ENCODE results near the gene TPR.

DNA sequence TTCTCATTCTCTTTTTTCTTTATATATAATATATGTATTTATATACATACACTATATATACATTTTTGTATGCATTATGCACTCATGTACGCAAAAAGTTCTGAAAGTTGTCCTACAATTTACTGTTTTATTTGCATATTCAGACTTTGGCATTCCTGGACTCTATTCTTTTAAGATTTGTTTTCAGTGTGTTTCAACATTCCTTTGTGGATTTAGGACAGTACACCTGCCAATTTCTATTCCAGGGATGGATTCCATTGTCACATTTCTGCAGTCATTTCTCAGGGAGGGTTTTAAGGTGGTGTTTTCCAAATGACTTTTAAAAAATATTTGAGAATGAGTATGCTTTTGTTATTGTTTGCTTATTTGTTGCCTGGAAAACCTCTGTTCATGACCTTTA is 76.2 kb downstream of the TPR start:
- no peak for TF ChIP-seq EZH2 (IDR thresholded peaks at IDR 0.05; ENCODE audit: low read length)
- TF ChIP-seq, protein P1, sequence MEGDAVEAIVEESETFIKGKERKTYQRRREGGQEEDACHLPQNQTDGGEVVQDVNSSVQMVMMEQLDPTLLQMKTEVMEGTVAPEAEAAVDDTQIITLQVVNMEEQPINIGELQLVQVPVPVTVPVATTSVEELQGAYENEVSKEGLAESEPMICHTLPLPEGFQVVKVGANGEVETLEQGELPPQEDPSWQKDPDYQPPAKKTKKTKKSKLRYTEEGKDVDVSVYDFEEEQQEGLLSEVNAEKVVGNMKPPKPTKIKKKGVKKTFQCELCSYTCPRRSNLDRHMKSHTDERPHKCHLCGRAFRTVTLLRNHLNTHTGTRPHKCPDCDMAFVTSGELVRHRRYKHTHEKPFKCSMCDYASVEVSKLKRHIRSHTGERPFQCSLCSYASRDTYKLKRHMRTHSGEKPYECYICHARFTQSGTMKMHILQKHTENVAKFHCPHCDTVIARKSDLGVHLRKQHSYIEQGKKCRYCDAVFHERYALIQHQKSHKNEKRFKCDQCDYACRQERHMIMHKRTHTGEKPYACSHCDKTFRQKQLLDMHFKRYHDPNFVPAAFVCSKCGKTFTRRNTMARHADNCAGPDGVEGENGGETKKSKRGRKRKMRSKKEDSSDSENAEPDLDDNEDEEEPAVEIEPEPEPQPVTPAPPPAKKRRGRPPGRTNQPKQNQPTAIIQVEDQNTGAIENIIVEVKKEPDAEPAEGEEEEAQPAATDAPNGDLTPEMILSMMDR (optimal IDR thresholded peaks at IDR 0.05 in 1 of 3, IDR thresholded peaks at IDR 0.05 in 1 of 3, conservative IDR thresholded peaks at IDR 0.05 in 1 of 3; ENCODE audit: extremely low read depth in 1 of 3, insufficient read depth in 2 of 3, low read length in 3 of 3), result no peak

Data from keratinocyte (primary cell).